ENCODE measurements around the gene WASF1. TPM values are rescaled to one million over a fixed set of nuclear protein-coding genes. Genes with fewer than 3 reads are reported as not detected.
"Not testable (repeated sequence)": the region's sequence is repeated elsewhere in the genome, so short reads cannot be mapped to it uniquely, and the experiment has no call there.

The WASF1 gene
- total RNA-seq, 1 donor, result 11.7 TPM

- TF ChIP-seq CTCF (IDR thresholded peaks at IDR 0.05; ENCODE audit: insufficient read depth, low read length), result no peak
- no peak overlapping the region for H3K4me3 ChIP-seq (ENCODE audit: low read depth, low read length)
- peak; percentile 30 for DNase-seq (ENCODE audit: low read depth)
Observed at GRCh38 chr6:110075406-110075805, 104.1 kb downstream of the WASF1 start.

GRCh38 chr6:110073474-110073873 lies 106.0 kb downstream of the WASF1 start:
- DNase-seq (ENCODE audit: low read depth); H3K4me3 ChIP-seq (ENCODE audit: low read depth, low read length): not testable (repeated sequence)

GRCh38 chr6:110068592-110068967 lies 110.9 kb downstream of the WASF1 start:
- no peak for DNase-seq (ENCODE audit: low read depth)
- H3K4me3 ChIP-seq (ENCODE audit: low read depth, low read length), result no peak overlapping the region
- TF ChIP-seq CTCF (IDR thresholded peaks at IDR 0.05; ENCODE audit: insufficient read depth, low read length), result no peak

- no peak for TF ChIP-seq CTCF (IDR thresholded peaks at IDR 0.05; ENCODE audit: insufficient read depth, low read length)
- no peak for DNase-seq (ENCODE audit: low read depth)
- H3K4me3 ChIP-seq (ENCODE audit: low read depth, low read length), result no peak overlapping the region
Observed at GRCh38 chr6:110067837-110068591, 111.5 kb downstream of the WASF1 start.

GRCh38 chr6:110064744-110065524 lies 114.5 kb downstream of the WASF1 start:
- no peak for DNase-seq (ENCODE audit: low read depth)
- H3K4me3 ChIP-seq (ENCODE audit: low read depth, low read length), result no peak overlapping the region
- TF ChIP-seq CTCF (IDR thresholded peaks at IDR 0.05; ENCODE audit: insufficient read depth, low read length), result no peak

GRCh38 chr6:110063594-110064263 lies 115.7 kb downstream of the WASF1 start:
- H3K4me3 ChIP-seq (ENCODE audit: low read depth, low read length), result no peak overlapping the region
- TF ChIP-seq CTCF (IDR thresholded peaks at IDR 0.05; ENCODE audit: insufficient read depth, low read length), result no peak
- DNase-seq (ENCODE audit: low read depth), result no peak

GRCh38 chr6:110055387-110055735 lies 124.1 kb downstream of the WASF1 start:
- DNase-seq (ENCODE audit: low read depth), result no peak
- no peak for TF ChIP-seq CTCF (IDR thresholded peaks at IDR 0.05; ENCODE audit: insufficient read depth, low read length)
- no peak overlapping the region for H3K4me3 ChIP-seq (ENCODE audit: low read depth, low read length)

All from fibroblast of the aortic adventitia (primary cell).